Measurements from ENCODE around the gene TIGIT.

The TIGIT gene

GRCh38 chr3:114313426-114313825, 19.6 kb downstream of the TIGIT start:
- no peak for DNase-seq

- DNase-seq = no peak
Observed at GRCh38 chr3:114314282-114314681, 20.5 kb downstream of the TIGIT start.

- DNase-seq = no peak
Observed at GRCh38 chr3:114318295-114318694, 24.5 kb downstream of the TIGIT start.

GRCh38 chr3:114319453-114319852, 25.6 kb downstream of the TIGIT start:
- DNase-seq = no peak

- no peak for DNase-seq
Observed at GRCh38 chr3:114320246-114320645, 26.4 kb downstream of the TIGIT start.

GRCh38 chr3:114323546-114324254, 29.9 kb downstream of the TIGIT start:
- DNase-seq = no peak

- DNase-seq = no peak
Observed at GRCh38 chr3:114327665-114328064, 33.8 kb downstream of the TIGIT start.

GRCh38 chr3:114328345-114328744, 34.5 kb downstream of the TIGIT start:
- no peak for DNase-seq

- no peak for DNase-seq
Observed at GRCh38 chr3:114329823-114330222, 36.0 kb downstream of the TIGIT start.

- DNase-seq = no peak
Observed at GRCh38 chr3:114331007-114331406, 37.2 kb downstream of the TIGIT start.

GRCh38 chr3:114331710-114332109, 37.9 kb downstream of the TIGIT start:
- no peak for DNase-seq

- no peak for DNase-seq
Observed at GRCh38 chr3:114332342-114333179, 38.7 kb downstream of the TIGIT start.

- no peak for DNase-seq
Observed at GRCh38 chr3:114333180-114333922, 39.5 kb downstream of the TIGIT start.

GRCh38 chr3:114333923-114334240, 40.1 kb downstream of the TIGIT start:
- no peak for DNase-seq

GRCh38 chr3:114336122-114336697, 42.4 kb downstream of the TIGIT start:
- no peak for DNase-seq

GRCh38 chr3:114336857-114337256, 43.0 kb downstream of the TIGIT start:
- no peak for DNase-seq

- no peak for DNase-seq
Observed at GRCh38 chr3:114338651-114339357, 45.0 kb downstream of the TIGIT start.

- no peak for DNase-seq
Observed at GRCh38 chr3:114344492-114344891, 50.7 kb downstream of the TIGIT start.

GRCh38 chr3:114350271-114350670, 56.4 kb downstream of the TIGIT start:
- DNase-seq = no peak

- no peak for DNase-seq
Observed at GRCh38 chr3:114350690-114351089, 56.9 kb downstream of the TIGIT start.

GRCh38 chr3:114351123-114351821, 57.4 kb downstream of the TIGIT start:
- DNase-seq = no peak

- DNase-seq = no peak
Observed at GRCh38 chr3:114351822-114352145, 58.0 kb downstream of the TIGIT start.
